ENCODE measurements around the gene RWDD3. TPM values are rescaled to one million over a fixed set of nuclear protein-coding genes. Genes with fewer than 3 reads are reported as not detected.

RWDD3 gene
- total RNA-seq: 14.0 and 16.7 TPM in 2 replicates

GRCh38 chr1:95233737-95234500 lies at the start of gene RWDD3:
TSS of gene RWDD3 (plus strand) at chr1:95234210. CDS start at chr1:95234231, 21 bp downstream.

Other genes starting within 250 kb of the RWDD3 start
- 1.5 and 2.2 TPM in 2 replicates for gene ALG14, start 161.3 kb upstream of the RWDD3 start, total RNA-seq
- gene TLCD4, start 116.9 kb upstream of the RWDD3 start, total RNA-seq: under 0.01 TPM in 2 replicates